GM12873 (cell line): Measurements from ENCODE around the gene ARHGAP26.

ENCODE experiments used
- TF ChIP-seq, protein P1 (sequence below): IDR thresholded peaks from 2 replicates; pipeline ENCODE4 v1.5.1; 2012; ENCODE audit warnings: low read depth, mild to moderate bottlenecking, moderate library complexity, low read length, control low read depth; ENCODE audit not compliant: insufficient read depth; ENCODE audit errors: missing control alignments

Gene ARHGAP26

DNA sequence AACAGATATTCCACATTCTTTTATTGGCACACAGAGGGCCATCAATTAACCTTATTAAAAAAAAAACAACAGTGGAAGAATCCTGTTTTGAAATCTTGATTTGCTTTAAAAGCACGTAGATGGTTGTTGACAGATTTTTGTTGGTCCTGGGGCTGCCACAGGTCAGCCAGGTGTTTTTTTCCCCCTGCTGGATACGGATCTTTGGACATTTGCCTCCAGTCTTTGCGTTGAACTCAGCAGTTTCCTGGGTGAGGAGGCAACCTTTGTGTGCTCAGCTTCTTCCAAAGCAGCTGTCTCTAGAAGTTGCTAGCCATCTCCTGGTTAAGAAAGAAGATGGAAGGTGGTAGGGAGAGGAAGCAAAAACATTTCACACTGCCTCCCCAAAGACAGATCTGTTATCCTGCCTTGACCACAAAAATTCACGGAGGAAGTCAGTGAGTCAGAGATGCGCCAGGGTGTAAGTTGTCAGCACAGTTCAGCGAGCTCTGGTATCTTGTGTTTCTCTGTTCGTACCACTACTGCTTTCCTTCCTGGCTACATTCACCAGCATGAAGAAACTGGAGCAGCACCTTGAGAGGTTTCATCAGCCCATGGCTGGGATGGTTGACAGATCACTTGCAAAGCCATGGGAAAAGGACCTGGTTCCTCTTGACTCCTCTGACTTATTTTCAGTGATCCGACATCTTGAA is 207.3 kb downstream of the ARHGAP26 start:
- TF ChIP-seq, protein P1, sequence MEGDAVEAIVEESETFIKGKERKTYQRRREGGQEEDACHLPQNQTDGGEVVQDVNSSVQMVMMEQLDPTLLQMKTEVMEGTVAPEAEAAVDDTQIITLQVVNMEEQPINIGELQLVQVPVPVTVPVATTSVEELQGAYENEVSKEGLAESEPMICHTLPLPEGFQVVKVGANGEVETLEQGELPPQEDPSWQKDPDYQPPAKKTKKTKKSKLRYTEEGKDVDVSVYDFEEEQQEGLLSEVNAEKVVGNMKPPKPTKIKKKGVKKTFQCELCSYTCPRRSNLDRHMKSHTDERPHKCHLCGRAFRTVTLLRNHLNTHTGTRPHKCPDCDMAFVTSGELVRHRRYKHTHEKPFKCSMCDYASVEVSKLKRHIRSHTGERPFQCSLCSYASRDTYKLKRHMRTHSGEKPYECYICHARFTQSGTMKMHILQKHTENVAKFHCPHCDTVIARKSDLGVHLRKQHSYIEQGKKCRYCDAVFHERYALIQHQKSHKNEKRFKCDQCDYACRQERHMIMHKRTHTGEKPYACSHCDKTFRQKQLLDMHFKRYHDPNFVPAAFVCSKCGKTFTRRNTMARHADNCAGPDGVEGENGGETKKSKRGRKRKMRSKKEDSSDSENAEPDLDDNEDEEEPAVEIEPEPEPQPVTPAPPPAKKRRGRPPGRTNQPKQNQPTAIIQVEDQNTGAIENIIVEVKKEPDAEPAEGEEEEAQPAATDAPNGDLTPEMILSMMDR = no peak

DNA sequence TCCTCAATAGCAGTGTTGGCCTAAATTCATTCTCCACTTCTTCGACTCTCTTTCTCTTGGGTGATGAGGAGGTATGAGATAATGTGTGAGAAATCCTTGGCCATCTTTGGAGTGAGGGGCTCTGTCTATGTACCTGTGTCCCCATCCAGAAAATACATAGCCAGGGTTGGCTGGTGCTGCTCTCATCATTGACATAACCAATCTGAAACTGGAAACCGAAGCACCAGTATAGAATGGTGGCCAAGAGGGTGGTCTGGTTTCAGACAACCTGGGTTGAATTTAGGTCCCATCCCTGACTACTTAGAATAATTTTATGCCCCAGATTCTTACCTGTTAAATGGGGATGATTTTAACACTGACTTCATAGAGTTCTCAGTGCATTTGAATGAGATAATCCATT is 208.1 kb downstream of the ARHGAP26 start:
- TF ChIP-seq, protein P1 = no peak

DNA sequence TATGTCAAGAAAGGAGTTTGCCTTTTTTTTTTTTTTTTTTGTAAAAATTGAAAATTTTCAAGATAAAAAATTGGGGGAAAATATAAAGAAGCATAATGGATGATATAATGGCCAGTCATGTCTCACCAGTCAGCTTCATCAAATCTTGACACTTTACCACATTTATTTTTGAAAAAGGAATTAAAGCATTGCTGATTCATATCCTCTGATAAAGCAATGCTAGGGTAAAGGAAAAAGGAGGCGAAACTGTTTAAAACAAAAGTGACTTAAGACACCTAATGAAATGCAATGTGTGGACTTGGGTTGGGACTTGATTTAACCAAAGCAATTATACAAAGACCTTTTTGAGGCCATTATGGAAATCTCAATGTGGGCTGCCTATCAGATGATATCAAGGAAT is 208.5 kb downstream of the ARHGAP26 start:
- TF ChIP-seq, protein P1 = no peak

DNA sequence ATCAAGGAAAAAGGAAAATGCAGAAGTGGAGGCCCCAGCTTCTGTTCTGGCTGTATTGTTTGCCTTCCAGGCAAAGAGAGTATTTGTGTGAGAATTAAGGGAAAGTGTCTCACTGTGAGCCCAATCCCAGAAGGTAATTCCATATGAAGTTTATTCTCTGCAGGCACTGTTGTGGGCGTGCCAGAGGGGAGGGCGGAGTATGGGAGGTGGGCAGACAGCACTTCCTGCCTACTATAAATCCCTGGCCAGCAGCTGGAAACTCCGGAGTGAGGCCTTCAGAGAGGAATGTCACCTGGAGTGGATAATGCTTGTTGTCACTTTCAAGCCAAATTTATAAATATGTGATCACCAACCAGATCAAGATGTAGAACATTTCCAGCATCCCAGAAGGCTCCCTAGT is 209.5 kb downstream of the ARHGAP26 start:
- TF ChIP-seq, protein P1 = no peak

DNA sequence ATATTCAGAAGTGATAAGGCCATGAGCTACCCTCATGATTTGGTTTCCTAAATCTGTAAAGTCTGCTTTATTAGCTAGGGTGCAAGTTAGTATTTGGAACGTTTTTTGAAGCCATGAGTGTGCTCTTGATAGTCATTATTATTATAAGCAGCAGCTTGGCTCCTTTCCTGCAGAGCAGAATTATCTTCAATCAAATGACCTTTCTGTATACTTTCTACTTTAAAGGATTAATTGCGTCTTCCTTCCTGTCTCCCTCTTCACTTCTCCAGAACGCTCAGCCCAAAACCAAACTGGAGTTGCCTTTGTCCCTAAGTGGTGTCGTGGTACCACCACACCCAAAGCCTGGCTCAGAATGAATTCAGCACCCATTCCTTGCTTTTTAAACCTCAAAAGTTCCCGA is 211.3 kb downstream of the ARHGAP26 start:
- TF ChIP-seq, protein P1 = no peak

DNA sequence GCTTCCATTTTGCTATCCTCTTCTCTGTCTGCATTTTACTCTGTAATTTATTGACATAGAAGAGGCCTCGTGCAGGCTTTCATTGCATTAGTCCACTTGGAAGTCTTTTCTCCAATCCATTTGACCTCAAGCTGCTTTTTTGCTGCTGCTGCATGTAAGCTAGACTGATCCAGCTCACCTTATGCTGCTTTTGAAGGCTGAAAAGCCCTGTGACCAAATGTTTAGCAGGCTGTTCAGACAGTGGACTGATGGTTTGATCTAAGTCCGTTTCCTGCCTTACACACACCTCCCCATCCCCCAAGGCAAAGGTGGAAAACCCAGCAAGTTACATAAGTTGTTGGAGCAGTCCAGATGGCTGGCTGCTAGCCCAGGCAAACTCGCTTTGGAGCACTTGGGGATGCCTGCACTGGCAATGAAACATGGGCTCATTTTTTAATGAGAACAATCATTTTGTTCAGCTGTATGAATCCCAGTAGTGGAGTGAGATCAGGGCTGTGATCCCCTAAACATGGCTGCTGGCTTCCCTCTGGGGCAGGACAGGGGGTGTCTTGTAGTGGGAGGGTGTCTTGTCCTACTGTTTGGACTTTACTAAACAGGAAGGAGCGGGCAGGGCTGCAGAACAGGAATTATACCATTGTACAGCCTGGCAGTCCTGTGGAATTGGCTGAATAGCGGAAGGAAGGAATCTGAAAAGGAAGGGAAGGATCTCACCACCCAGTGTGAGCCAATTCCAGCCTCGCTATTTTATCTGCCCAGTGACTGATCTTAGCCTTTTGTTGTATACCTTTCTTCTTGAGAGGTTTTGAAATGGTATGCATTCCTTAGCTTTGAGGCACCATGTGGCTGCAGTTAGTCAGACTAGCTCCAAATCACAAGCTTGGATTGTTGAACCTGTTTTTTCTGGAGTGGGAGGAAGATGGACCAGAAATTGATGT is 212.0 kb downstream of the ARHGAP26 start:
- TF ChIP-seq, protein P1 = no peak

DNA sequence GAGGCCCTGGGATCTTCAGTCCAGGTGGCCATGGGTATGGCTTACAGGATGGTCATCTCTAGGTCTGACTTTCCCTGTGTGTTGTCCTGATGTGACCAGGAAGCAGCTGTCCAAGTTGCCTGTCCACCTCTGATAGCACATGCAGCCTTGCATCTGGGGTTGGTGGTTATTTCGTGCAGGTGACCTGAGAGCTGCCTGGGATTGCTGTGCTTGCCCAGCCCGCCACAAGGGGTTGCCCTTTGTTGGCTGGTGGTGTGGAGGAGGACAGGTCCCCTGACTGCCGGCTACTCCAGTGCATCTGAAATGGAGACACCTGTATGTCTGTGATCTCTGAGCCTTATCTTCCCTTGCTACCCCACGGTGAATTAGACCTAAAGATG is 212.6 kb downstream of the ARHGAP26 start:
- TF ChIP-seq, protein P1 = peak; percentile 49
